ENCODE data around the gene IGFBP3. TPM values are rescaled to one million over a fixed set of nuclear protein-coding genes. Genes with fewer than 3 reads are reported as not detected.

IGFBP3 gene
- polyA plus RNA-seq, 3 donors = 0.06 TPM; not detected in 2

- intact Hi-C loops (cut with micrococcal nuclease) = no loop called here
- Histone ChIP-seq H2AFZ (ENCODE audit: insufficient read depth, low read depth, low read length, poor library complexity, severe bottlenecking) (no peak overlapping the region), H3K4me3 (replicated peaks in 1 of 3; ENCODE audit: low read depth in 2 of 3, low read length in 3 of 3) (no peak overlapping the region), H3K36me3 (replicated peaks in 1 of 2; ENCODE audit: control insufficient read depth in 1 of 2, insufficient read depth in 2 of 2, low read length in 2 of 2) (no peaks in the 10 kb centered on the region), H3K27ac (ENCODE audit: low read depth in 1 of 2, low read length in 2 of 2) (no peak overlapping the region), H3K4me1 (ENCODE audit: control insufficient read depth in 1 of 2, insufficient read depth in 2 of 2, low read length in 2 of 2) (no peaks in the 10 kb centered on the region), H4K20me1 (ENCODE audit: insufficient read depth, low read length) (no peaks in the 10 kb centered on the region), H3K9me3 (replicated peaks in 1 of 2; ENCODE audit: control insufficient read depth in 1 of 2, insufficient read depth in 1 of 2, low read length in 2 of 2) (no peaks in the 10 kb centered on the region), H3K79me2 (ENCODE audit: insufficient read depth, low read length) (no peaks in the 10 kb centered on the region), H3K9ac (ENCODE audit: insufficient read depth, low read length, poor library complexity, severe bottlenecking) (no peak overlapping the region), H3K27me3 (ENCODE audit: control insufficient read depth in 2 of 2, insufficient read depth in 2 of 2, low read length in 2 of 2) (peaks cover 0 to 4% of the 10 kb centered on the region in 2 donors), H3K4me2 (replicated peaks; ENCODE audit: extremely low read depth, low read length, poor library complexity, severe bottlenecking) (no peak overlapping the region)
- Mint-ChIP-seq H3K9me3 (peaks cover 0 to 3% (median 0%) of the 10 kb centered on the region in 7 donors), H3K27me3 (ENCODE audit: low read depth in 3 of 3) (peaks cover 9 to 12% (median 10%) of the 10 kb centered on the region in 3 donors), H3K36me3 (no peaks in the 10 kb centered on the region), H3K4me1 (no peaks in the 10 kb centered on the region), H3K27ac (no peak overlapping the region), H3K4me3 (no peak overlapping the region)
- no peak for DNase-seq
- WGBS (ENCODE audit: insufficient coverage) = no CpG with 5 or more reads among the region's 1 CpG
- no peak for TF ChIP-seq CTCF (IDR thresholded peaks at IDR 0.05)
Measured at GRCh38 chr7:45897042-45897690, 23.9 kb downstream of the IGFBP3 start.

- Mint-ChIP-seq H3K36me3 (no peaks in the 10 kb centered on the region), H3K27ac (no peak overlapping the region), H3K9me3 (peaks cover 0 to 3% (median 0%) of the 10 kb centered on the region in 7 donors), H3K4me1 (no peaks in the 10 kb centered on the region), H3K4me3 (no peak overlapping the region), H3K27me3 (ENCODE audit: low read depth in 3 of 3) (peaks cover 15 to 34% (median 22%) of the 10 kb centered on the region in 3 donors)
- Histone ChIP-seq H3K9ac (ENCODE audit: insufficient read depth, low read length, poor library complexity, severe bottlenecking) (no peak overlapping the region), H3K4me2 (replicated peaks; ENCODE audit: extremely low read depth, low read length, poor library complexity, severe bottlenecking) (no peak overlapping the region), H3K4me3 (replicated peaks in 1 of 3; ENCODE audit: low read depth in 2 of 3, low read length in 3 of 3) (no peak overlapping the region), H4K20me1 (ENCODE audit: insufficient read depth, low read length) (no peaks in the 10 kb centered on the region), H3K9me3 (replicated peaks in 1 of 2; ENCODE audit: control insufficient read depth in 1 of 2, insufficient read depth in 1 of 2, low read length in 2 of 2) (no peaks in the 10 kb centered on the region), H2AFZ (ENCODE audit: insufficient read depth, low read depth, low read length, poor library complexity, severe bottlenecking) (no peak overlapping the region), H3K79me2 (ENCODE audit: insufficient read depth, low read length) (no peaks in the 10 kb centered on the region), H3K27me3 (ENCODE audit: control insufficient read depth in 2 of 2, insufficient read depth in 2 of 2, low read length in 2 of 2) (peaks cover 10 to 14% of the 10 kb centered on the region in 2 donors), H3K4me1 (ENCODE audit: control insufficient read depth in 1 of 2, insufficient read depth in 2 of 2, low read length in 2 of 2) (no peaks in the 10 kb centered on the region), H3K36me3 (replicated peaks in 1 of 2; ENCODE audit: control insufficient read depth in 1 of 2, insufficient read depth in 2 of 2, low read length in 2 of 2) (no peaks in the 10 kb centered on the region), H3K27ac (ENCODE audit: low read depth in 1 of 2, low read length in 2 of 2) (no peak overlapping the region)
- intact Hi-C loops (cut with micrococcal nuclease) = no loop called here
- TF ChIP-seq CTCF (IDR thresholded peaks at IDR 0.05) = no peak
- DNase-seq = no peak
Measured at GRCh38 chr7:45894665-45895062, 26.4 kb downstream of the IGFBP3 start.
